Measurements from ENCODE around the gene LRBA.
"Not testable (repeated sequence)": the region's sequence is repeated elsewhere in the genome, so short reads cannot be mapped to it uniquely, and the experiment has no call there.

The LRBA gene

DNA sequence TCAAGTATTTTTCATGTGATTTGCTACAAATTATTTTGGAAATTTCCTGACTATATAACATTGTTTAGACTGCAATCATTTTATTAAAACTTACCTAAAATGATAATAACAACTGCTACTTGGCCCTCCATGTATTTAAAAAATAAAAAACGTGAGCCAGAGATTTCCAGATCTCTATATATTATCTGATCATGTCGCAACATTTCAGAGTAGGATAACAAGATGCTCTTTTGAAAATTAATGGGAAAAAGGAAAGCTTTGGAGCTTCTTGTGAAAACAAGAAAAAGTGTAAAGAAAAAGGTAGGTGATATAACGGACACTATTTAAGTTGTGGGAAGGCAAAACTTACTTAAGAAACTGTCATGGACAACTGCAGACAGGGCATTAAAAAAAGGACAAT lies 448.0 kb downstream of the LRBA start:
- DNase-seq (ENCODE audit: low spot score): no peak

GRCh38 chr4:150564967-150565366 lies 450.1 kb downstream of the LRBA start:
- not testable (repeated sequence) for DNase-seq (ENCODE audit: low spot score)

GRCh38 chr4:150562751-150563150 lies 452.3 kb downstream of the LRBA start:
- DNase-seq (ENCODE audit: low spot score): no peak

GRCh38 chr4:150562250-150562649 lies 452.8 kb downstream of the LRBA start:
- DNase-seq (ENCODE audit: low spot score): no peak

GRCh38 chr4:150561143-150561737 lies 453.8 kb downstream of the LRBA start:
- no peak for DNase-seq (ENCODE audit: low spot score)

DNA sequence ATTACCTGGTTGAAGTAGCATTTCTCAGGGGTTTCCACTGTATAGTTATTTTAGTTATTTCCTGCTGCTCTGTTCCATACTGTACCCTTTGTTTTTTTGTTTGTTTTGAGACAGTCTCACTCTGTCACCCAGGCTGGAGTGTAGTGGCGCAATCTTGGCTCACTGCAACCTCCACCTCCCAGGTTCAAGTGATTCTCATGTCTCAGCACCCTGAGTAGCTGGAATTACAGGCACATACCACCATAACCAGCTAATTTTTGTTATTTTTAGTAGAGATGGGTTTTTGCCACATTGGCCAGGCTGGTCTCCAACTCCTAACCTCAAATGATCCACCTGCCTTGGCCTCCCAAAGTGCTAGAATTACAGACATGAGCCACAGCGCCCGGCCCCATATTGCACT lies 457.3 kb downstream of the LRBA start:
- not testable (repeated sequence) for DNase-seq (ENCODE audit: low spot score)

DNA sequence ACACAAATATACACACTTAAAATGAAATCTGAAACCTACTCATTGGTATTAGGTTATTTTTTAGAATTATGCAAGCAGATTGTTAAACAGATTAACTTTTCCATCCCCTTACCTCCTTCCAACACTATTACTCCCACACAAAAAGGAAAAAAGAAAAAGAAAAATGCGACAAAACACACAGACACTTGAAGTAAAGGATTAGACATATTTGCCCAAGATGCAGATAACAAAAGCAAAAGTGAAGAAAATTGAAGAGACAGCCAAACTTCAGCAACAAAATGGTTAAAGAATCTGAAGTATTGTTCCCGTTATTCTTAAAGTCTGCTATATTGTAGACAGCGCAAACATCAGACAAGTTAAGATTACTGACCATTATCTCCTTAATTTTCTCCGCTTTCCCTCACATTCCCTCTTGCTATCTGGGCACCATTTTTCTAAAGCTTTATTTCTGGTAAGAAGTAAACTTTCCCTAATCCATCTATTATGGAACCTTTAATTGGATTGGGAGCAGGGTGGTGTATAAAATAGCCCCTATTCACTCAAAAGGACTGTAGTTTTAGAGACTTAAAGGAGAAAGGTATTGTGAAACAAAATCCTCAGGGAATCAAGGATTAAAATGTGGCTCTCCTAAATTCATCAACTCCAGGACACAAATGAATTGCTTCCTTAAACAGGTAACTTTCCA lies 467.8 kb downstream of the LRBA start:
- DNase-seq (ENCODE audit: low spot score): no peak

DNA sequence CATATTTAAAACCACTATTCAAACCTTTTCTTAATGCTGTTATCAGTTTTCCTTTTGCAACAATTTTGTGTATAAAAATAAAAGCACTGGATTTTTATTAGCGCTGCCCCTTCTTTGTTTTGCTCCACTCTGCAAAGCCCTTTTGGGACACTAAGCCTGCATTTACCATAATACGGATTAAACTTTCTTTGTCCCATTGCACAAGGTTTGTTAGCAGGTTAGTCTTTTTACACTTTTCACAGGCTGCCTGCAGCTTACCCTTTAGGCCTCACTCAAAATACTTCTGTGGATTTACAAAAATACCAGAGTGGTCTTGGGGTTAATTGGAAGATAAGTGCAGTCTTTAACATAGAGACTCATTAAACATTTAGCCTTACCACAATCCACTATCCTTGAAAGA lies 468.8 kb downstream of the LRBA start:
- DNase-seq (ENCODE audit: low spot score): no peak

- DNase-seq (ENCODE audit: low spot score): no peak
Measured at GRCh38 chr4:150543042-150543441, 472.0 kb downstream of the LRBA start.

DNA sequence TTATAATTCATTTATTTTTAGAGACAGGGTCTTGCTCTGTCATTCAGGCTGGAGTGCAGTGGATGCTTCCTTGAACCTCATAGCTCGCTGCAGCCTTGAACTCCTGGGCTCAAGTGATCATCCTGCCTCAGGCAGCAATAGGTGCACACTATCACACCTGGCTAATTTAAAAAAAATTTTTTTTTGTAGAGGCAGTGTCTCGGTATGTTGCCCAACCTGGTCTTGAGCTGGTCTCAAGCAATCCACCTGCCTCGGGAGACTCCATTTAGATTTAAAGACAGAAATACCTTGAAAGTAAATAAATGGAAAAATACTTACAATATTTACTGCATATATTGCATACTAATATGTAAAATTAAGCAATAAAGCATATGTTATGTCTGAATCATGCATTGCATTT lies 473.4 kb downstream of the LRBA start:
- no peak for DNase-seq (ENCODE audit: low spot score)

GRCh38 chr4:150540959-150541360 lies 474.1 kb downstream of the LRBA start:
- no peak for DNase-seq (ENCODE audit: low spot score)

DNA sequence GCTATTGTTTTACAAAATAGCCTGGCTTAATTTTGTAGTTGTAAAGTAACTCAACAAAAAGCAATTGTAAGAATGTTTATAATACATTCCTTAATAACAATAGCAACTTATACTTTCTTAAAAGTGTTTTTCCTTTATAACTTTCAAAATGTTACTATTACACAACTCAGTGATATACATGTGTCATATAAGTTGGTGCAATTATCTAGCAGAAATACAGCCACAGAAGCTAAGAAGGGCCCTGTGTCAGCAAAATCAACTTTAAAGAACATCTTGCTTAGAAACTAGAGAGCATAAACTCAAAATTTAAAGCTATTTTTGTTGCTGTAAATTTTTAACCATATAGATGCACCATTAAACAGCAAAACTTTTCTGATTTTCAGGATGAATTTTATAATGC lies 474.5 kb downstream of the LRBA start:
- DNase-seq (ENCODE audit: low spot score): no peak

GRCh38 chr4:150537911-150538310 lies 477.2 kb downstream of the LRBA start:
- DNase-seq (ENCODE audit: low spot score): not testable (repeated sequence)

GRCh38 chr4:150534818-150535217 lies 480.3 kb downstream of the LRBA start:
- DNase-seq (ENCODE audit: low spot score): no peak

DNA sequence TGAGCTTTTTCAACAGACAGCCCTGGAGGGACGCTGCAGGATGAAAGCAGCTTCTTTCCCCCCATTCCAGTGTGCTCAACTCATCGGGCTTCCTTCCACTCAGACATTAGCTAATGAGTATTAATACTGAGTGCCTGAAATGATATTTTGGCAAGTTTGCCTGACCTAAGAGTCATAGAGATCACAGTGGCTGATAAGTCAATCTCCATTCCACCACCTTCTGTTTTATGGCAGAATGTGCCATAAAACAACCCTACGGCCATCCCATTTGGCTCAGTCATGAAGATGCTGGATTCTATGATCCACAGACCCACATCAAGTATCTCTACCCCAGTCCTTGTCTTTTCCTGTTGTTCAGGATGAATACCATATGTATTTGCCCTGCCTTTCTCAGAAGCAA lies 481.4 kb downstream of the LRBA start:
- DNase-seq (ENCODE audit: low spot score): no peak

DNA sequence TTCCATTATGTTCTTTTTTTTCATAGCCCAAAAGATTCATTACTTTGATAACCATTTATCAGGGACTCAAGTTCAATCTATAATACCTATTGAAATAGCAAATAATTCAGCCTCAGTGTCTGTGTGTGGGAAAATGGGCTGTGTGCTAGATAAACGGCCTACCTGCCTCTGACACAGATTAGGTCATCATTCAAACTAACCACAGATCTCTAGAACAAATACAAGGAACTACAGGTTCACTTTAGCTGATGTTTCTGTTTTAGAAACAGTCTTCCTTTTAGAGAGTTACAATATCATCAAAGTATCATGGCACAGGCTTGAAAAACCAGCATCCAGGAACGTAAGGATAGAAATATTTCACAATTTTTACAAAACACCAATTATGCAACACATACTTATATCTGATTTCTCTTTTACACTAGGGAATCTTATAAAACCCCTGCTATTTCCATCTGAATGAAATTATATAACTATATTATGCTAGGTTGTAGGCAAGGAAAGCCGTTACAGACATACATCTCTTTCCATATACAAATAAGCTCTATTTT lies 489.7 kb downstream of the LRBA start:
- no peak for DNase-seq (ENCODE audit: low spot score)

GRCh38 chr4:150518559-150518958 lies 496.5 kb downstream of the LRBA start:
- peak; percentile 26 for DNase-seq (ENCODE audit: low spot score)

DNA sequence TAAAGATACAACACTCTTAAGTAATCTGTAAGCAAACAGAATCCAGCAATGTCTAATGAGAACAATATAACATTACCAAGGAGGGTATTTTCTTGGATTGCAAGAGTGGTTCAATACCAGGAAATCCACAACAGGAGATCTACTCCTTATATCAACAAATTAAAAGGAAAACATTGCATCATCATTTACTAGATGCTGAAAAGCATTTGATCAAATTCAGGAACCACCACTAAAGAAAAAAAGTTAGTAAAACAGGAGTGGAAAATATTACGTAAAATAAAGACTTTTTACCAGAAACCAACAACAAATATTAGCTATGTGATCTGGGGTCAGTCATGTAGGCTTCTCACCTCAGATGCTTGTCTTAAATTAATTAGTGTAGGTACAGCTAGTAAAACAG lies 499.9 kb downstream of the LRBA start:
- DNase-seq (ENCODE audit: low spot score): no peak

- DNase-seq (ENCODE audit: low spot score): no peak
Measured at GRCh38 chr4:150514709-150515108, 500.4 kb downstream of the LRBA start.

DNA sequence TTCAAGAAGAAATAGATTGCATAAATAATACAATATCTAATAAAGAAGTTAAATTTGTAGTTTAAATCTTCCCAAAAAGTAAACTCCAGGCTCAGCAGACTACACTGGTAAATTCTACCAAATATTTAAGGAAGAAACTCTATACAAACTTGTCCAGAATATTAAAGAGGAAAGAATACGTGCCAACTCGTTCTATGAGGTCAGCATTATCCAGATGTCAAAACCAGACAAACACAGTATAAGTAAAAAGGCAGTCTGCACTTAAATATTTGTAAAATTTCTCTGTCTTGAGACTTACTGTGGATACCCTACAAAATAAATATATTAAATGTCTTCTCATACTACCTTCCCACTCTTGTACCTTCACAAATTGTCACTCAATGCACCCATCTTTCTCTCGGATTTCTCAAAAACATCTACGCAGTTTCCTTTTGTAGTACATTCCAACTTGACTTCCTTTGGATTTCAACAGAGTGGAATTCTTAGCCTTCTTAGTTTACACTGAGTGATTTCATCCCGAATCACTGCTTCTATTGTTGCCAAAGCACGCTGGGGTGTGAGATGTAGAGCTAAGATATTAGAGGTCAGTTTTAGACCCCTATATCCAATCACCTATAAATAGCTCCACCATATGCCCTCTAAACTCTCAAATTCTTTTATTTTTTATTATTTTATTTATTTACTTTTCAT lies 504.8 kb downstream of the LRBA start:
- no peak for DNase-seq (ENCODE audit: low spot score)

DNA sequence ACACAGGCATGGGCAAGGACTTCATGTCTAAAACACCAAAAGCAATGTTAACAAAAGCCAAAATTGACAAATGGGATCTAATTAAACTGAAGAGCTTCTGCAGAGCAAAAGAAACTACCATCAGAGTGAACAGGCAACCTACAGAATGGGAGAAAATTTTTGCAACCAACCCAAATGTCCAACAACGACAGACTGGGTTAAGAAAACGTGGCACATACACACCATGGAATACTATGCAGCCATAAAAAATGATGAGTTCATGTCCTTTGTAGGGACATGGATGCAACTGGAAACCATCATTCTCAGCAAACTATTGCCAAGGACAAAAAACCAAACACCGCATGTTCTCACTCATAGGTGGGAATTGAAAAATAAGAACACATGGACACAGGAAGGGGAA lies 507.4 kb downstream of the LRBA start:
- not testable (repeated sequence) for DNase-seq (ENCODE audit: low spot score)

DNA sequence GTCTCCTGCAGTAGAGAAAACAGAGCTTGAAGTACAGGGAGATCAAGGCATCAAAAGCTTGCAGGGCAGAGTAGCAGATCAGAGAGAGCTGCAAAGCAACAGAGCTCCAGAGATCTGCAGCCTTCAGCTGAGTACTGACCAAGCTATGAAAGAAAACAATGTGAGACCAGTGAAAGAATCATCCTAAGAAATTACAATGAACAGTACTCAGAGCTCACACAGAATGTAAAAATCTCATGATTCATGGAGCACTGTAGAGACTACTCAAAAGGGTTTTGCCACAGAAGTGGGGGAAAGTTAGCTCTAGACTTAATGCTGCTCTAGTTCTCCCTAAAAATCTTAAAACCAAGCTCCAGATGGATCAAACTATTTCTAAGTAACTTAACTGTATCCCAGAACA lies 513.1 kb downstream of the LRBA start:
- no peak for DNase-seq (ENCODE audit: low spot score)

- no peak for DNase-seq (ENCODE audit: low spot score)
Measured at GRCh38 chr4:150501009-150501727, 513.9 kb downstream of the LRBA start.

Data from CD4-positive, alpha-beta T cell treated with Interleukin-2 at 100 ng/mL for 4 hours (primary cell).